NCI-H2029 (cell line): ENCODE results near the gene GABARAPL2.
"Not testable (repeated sequence)": the region's sequence is repeated elsewhere in the genome, so short reads cannot be mapped to it uniquely, and the experiment has no call there.

ENCODE experiments used
- DNase-seq: peaks from one replicate; lab custom pipeline; 2025; lab: John Stamatoyannopoulos, UW

Gene GABARAPL2

GRCh38 chr16:75591927-75592326 is 25.7 kb downstream of the GABARAPL2 start:
- not testable (repeated sequence) for DNase-seq

- no peak for DNase-seq
These were observed 27.1 kb downstream of the GABARAPL2 start for GRCh38 chr16:75593308-75593707.

GRCh38 chr16:75593825-75594820 is 27.9 kb downstream of the GABARAPL2 start:
- DNase-seq: no peak

- DNase-seq: no peak
These were observed 33.5 kb downstream of the GABARAPL2 start for GRCh38 chr16:75599452-75600277.

GRCh38 chr16:75603241-75603640 is 37.1 kb downstream of the GABARAPL2 start:
- no peak for DNase-seq

GRCh38 chr16:75606507-75606906 is 40.3 kb downstream of the GABARAPL2 start:
- no peak for DNase-seq

GRCh38 chr16:75614066-75614897 is 48.1 kb downstream of the GABARAPL2 start:
- DNase-seq: no peak

GRCh38 chr16:75615619-75616018 is 49.4 kb downstream of the GABARAPL2 start:
- DNase-seq: no peak

- no peak for DNase-seq
These were observed 50.4 kb downstream of the GABARAPL2 start for GRCh38 chr16:75616521-75617010.

- no peak for DNase-seq
These were observed 50.9 kb downstream of the GABARAPL2 start for GRCh38 chr16:75617121-75617520.

- DNase-seq: no peak
These were observed 52.6 kb downstream of the GABARAPL2 start for GRCh38 chr16:75618780-75619179.

- DNase-seq: no peak
These were observed 54.4 kb downstream of the GABARAPL2 start for GRCh38 chr16:75620326-75621169.

- no peak for DNase-seq
These were observed 54.9 kb downstream of the GABARAPL2 start for GRCh38 chr16:75621170-75621477.

GRCh38 chr16:75622761-75623605 is 56.8 kb downstream of the GABARAPL2 start, which contains the start of gene ADAT1:
TSS of gene ADAT1 (minus strand) at chr16:75623281. CDS start at chr16:75620799, 2,482 bp downstream.
- peak; percentile 91 for DNase-seq

- DNase-seq: no peak
These were observed 58.7 kb downstream of the GABARAPL2 start for GRCh38 chr16:75624921-75625334.

GRCh38 chr16:75626806-75627205 is 60.6 kb downstream of the GABARAPL2 start:
- DNase-seq: no peak
